CD4-positive, alpha-beta T cell treated with Interleukin-12 subunit alpha and Interleukin-12 subunit beta, for 1 hour (primary cell): Measurements from ENCODE around the gene DNMT3L.
"Not testable (repeated sequence)": the region's sequence is repeated elsewhere in the genome, so short reads cannot be mapped to it uniquely, and the experiment has no call there.

ENCODE experiments used
- DNase-seq: peaks from one replicate; pipeline ENCODE4 v3.0.0-alpha.2; 2020

The DNMT3L gene

DNA sequence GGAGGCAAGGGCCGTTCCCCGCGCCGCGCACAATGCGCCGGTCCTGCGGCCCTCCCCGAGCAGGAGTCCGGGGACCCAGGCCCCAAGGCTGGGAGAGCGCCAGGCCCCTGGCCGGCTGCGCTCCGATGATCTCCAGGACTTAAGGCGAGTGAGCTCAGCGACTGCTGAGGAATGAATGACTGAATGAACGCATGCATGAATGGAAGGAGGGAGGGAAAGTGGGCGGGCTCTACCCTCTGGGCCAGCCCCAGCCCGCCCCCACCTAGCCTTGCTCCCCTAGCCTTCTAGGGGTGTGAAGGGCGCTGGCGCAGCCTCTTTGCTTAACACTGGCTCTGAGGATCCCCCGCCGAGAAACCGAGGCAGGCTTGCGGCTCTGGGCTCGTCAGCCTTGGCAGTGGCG lies 20.4 kb downstream of the DNMT3L start:
- not testable (repeated sequence) for DNase-seq

DNA sequence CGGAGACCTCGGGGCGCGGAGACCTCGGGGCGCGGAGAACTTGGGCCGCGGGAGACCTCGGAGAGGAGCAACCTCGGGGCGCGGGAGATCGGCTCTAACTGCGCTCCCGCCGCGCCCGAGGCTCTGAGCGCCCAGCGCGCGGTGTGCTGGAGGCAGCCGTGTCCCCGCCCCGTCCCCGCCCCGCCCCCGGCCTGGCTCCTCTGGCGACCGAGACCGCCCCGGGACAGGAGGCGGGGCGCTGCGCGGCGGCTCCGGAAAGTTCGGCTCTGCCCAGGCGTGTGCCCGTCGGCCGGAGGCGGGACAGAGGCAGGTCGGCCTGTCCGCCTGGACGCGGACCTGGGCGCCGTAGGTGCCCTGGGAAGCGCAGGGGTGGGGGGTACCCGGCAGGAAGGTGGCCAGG lies 20.9 kb downstream of the DNMT3L start, which contains the start of gene ICOSLG:
ICOSLG (minus strand) TSS at position 102 of the 400 bp plus-strand sequence. CDS start 126 bp downstream, outside the sequence.
- not testable (repeated sequence) for DNase-seq

DNA sequence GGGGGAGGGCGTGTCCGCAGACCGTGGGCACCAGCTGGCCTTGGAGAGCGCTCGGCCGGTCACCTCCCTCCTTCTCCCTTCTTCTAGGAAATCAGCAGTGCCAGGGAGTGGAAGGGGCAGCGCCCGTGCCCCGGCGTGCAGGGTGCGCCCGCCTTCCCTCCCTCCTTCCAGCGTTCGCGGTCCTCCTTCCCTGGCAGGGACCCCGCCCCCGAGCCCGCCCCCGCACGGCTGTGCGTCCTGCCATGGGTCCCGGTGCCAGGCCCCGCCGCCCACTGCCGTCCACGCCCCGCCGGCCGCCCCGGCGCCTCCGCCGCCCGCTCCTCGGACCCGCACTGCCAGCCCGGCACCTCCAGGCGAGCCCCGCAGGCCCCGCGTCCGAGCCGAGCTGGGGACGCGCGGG lies 21.3 kb downstream of the DNMT3L start:
- DNase-seq: not testable (repeated sequence)

DNA sequence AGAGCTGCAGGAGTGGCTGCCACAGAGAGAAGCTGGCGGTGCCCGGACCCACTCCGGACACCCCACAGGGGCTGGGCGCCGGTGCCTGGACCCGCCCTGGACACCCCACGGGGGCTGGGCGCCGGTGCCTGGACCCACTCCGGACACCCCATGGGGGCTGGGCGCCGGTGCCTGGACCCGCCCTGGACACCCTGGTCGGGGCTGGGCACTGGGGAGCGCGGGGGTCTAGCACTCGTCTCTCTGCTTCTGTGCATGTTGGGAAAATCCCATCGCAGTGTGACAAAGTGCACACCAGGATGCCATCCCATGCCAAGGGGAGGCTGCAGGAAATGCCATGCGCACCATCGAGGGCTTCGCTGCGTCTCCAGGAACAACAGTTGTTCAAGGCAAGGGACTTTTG lies 32.1 kb downstream of the DNMT3L start:
- not testable (repeated sequence) for DNase-seq

DNA sequence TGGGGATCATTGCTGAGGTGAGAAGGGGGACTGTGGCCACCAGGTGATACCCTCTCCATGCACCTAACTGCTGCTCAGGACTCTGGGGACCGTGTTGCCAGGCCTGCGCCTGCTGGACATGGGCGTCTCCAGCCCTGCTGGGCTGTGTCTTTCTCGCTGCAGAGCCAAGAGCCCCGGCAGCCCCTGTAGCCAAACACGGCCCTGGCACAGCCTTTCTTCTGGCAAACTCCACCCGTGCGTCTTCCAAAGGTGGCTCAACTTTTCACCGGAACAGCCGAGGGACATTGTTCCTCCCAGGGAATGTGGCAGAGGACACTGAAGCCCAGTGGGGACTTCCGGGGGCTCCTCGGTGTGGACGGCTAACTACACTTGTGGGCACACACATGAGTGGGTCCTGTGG lies 33.6 kb downstream of the DNMT3L start:
- DNase-seq: not testable (repeated sequence)

DNA sequence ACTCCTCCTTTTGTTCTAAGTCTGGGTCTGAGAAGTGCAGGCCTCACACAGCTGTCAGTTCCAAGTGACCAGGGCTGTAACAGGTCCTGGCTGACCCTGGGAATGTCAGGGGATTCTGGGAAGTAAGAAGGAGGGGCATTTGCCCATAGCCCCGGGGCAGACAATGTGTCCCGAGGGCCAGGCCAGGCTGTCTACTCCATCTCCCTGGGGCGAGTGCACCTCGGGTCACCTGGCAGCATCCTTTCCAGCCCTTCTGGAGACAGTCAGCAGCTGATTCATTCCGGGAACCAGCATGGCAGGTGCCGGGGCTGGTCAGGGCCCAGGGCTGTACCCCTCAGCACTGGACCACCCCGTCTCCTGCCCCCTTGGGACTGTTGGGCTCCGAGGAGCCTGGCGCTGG lies 34.1 kb downstream of the DNMT3L start:
- DNase-seq: not testable (repeated sequence)

DNA sequence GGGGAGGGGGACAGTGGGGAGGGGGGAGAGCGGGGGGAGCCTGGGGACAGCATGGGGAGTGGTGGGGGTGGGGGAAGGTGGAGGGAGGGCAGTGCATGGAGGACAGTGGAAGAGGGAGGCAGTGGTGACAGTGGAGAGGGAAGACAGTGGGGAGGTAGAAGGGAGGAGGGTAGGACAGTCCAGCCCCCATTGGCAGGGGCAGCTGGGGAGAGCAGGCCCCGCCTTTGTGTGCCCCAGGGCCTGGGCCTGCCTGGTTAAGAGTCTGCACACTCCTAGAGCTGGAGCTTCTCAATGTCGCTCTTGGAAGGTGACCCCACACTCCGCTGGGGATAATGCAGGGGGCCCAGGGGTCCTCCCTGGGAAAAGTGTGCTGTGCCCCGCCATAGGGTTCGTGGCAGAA lies 36.1 kb downstream of the DNMT3L start:
- not testable (repeated sequence) for DNase-seq

DNA sequence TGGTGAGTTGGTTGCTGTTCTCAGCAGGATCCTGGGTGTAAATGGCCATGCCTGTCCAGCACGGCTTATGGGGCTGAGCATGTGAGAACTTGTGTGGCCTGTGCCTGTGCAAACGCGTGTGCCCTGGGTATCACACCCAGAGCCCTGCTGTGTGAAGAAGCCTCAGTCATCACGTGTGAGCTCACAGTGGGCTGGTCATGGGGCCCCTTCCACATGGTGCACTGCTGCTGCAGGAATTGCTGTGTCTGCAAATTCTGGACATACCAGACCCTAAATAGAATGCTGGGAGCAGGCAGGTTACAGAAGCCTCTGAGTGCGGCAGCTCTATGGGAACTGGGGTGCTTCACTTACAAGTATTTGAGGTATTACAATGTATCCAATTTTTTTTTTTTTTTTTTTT lies 38.4 kb downstream of the DNMT3L start:
- DNase-seq: not testable (repeated sequence)

DNA sequence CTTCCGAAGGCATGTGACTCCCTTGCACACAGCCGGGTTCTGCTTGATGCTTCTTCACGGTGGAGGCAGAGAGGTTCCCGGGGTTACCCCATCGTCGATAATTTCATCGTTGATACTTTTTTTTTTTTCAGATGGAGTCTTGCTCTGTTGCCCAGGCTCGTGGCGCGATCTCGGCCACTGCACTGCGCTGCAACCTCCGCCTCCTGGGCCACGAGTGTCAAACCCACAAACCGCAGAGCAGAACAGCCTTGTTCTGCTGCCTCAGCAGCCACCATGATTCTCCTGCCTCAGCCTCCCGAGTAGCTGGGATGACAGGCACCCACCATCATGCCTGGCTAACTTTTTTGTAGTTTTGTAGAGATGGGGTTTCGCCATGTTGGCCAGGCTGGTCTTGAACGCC lies 41.0 kb downstream of the DNMT3L start:
- DNase-seq: not testable (repeated sequence)

DNA sequence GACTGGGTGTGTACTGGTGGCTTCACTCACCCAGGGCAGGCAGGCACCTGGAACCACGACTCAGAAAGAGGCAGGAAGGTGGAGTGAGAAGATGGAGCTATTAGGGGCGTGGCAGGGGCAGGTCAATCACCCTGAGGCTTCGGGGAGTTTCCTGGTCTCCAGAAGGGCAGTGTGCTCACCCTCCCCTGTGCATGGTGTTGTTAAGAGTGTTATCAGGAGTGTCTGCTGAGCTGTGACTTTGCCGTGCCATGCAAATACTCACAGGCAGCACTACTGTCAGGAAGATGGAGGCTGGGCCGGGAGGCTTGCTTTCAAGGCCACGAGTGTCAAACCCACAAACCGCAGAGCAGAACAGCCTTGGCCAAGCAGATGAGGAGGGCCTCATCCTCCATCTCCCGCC lies 43.2 kb downstream of the DNMT3L start:
- DNase-seq: not testable (repeated sequence)

DNA sequence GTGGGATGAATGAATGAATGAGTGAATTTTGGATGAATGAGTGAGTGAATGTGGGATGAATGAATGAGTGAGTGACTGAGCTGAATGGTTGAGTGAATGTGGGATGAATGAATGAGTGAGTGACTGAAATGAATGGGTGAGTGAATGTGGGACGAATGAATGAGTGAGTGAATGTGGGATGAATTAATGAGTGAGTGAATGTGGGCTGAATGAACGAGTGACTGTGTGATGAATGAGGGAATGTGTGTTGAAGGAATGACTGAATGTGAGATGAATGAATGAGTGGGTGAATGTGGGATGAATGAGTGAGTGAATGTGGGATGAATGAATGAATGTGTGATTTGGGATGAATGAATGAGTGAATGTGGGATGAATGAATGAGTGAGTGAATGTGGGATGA lies 49.7 kb downstream of the DNMT3L start:
- DNase-seq: not testable (repeated sequence)

DNA sequence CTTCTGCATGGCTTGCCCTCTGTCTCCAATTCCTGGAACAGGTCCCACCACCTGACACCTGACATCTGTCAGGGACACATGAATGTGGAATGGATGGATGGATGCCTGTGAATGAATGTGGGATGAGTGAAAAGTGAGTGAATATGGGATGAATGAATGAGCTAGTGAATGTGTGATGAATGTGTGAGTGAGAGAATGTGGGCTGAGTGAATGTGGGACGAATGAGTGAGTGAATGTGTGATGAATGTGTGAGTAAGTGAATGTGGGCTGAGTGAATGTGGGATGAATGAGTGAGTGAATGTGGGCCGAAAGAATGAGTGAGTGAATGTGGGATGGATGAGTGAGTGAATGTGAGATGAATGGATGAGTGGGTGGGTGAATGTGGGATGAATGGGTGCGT lies 50.1 kb downstream of the DNMT3L start:
- DNase-seq: not testable (repeated sequence)

DNA sequence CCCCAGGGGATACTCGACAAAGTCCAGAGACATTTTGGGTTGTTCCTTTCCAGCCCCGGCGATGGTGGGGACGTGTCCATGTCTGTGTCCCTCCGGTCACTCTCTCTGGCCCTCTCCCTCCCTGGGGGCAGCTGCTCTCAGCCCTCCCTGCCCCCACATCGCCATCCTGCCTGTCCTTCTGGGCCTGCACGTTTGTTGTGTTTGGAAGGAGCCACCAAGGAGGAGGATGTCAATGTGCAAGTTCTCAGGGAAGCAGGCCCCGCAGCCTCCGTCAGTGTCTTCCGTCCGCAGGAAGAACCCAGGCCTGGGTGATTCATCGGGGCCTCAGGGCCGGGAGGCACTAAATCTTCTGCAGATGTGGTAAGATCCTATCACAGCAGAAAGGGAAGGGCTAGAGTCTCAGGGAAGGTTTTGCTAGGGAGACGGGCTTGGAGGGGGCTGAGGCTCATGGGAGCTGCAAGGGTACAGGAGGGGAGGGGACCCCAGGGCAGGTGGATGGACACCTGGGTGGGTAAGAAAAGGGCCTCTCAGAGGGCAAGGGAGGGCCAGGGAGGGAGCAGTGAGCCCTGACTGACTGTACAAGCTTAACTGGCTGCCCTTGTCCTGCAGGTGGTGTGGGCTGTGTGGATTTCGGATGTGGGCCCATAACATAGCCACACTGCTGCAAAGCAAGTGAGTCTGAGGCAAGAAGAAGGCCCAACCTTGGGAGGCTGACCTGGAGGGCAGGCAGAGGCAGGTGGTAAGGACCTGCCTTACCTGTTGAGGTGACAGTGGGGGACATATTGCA lies 53.6 kb downstream of the DNMT3L start:
- not testable (repeated sequence) for DNase-seq

DNA sequence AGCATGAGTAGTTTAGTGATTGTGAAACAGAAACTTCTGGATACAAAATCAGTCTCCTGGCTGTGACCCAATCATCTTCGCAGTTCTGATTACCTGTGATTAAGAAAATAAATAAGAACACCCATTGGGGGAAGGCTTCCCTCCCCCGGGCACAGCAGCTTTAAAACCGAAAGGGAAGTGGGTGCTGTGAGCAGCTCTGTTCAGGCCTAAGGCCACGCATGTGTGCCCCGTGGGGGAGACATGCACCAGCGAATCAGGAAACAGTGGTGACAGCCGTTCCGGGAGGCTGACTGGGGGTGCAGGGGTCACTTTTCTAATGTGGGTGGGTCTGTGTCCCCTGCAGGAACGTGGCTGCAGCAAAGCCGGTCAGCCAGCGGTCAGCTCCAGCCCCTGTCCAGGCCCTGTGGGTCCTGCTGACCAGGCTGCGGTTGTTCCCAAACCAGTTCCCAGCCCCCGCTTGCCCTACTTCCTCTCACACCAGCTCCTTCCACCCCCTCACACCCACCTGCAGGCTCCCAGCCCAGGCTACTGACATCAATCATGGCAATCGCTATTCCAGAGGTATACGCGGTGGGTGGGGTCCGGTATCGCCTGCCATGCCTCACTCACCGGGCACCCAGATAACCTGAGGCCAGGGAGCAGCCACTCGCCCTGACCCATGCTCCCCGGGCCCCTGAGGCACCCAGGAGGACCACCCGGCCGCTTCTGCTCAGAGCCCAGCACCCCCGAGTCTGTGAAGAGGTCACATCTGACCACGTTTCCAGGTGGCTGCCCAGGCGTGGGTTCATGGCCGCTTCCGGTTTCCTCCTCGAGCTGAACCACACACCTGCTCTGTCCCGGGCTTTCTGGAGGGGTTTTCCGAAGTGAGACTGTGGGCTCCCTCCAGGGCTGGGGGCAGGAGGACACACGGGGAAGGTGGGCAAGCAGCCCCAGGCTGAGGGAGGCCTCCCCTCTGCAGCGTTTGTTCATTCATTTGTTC lies 54.7 kb downstream of the DNMT3L start:
- DNase-seq: not testable (repeated sequence)

DNA sequence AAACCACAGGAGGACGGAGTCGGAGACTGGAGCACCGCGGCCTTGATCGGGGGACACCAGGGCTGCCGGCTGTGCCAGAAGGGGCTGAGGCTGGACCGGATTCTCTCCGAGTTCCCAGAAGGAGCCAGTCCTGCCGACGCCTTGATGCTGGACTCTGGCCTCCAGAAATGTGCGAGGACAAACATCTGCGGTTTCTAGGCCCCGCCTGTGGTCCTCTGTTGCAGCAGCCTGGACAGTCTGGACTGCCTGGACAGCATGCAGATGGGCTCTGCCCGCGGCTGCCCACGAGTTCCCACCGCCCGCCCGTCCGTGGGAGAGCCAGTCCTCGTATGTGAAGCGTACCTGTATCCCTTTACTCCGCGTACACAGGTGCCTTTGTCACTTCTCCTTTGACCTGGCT lies 55.5 kb downstream of the DNMT3L start:
- DNase-seq: not testable (repeated sequence)

DNA sequence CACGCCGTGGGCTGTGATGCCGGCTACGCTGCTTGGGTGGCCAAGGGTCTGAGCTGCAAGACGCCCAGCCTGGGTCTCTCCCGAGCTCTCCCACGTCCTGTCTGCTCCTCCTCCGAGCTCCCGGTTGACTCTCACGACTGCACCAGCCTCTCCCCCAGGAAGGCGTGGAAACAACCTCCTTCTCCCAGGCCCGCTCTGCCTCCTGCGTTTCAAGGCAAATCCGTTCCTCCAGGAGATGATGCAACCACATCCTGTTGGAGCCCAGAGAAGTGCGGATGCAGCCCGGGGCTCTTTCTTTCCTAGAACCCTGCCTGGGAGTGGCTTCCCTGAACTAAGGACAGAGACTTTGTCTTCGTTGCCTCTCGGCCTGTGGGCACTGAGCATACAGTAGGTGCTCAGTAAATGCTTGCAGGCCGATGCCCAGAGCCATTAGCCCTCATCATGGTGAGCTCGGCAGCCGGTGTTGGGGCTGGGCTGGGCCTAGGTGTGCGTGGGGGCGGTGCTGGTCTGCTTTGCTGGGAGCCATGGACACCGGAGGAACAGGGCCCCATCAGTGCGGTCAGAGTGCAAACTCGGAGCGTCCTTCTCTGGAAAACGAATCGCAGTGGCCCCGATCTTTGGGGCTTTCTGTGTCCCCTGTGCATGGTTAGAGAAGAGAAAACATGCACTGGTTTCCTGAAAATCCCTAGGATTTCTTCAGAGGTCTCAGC lies 59.0 kb downstream of the DNMT3L start:
- DNase-seq: not testable (repeated sequence)

DNA sequence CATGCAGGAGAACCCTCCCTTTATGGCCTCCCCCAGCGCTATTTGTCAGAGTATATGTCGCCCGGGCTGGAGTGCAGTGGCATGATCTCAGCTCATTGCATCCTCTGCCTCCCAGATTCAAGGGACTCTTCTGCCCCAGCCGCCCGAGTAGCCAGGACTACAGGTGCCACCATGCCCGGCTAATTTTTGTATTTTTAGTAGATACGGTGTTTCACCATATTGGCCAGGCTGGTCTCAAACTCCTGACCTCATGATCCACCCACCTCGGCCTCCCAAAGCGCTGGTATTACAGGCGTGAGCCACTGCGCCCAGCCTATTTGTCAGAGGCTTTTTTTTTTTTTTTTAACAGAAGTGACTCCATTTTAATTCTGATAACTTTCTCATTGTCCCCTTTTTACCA lies 61.7 kb downstream of the DNMT3L start:
- DNase-seq: not testable (repeated sequence)

DNA sequence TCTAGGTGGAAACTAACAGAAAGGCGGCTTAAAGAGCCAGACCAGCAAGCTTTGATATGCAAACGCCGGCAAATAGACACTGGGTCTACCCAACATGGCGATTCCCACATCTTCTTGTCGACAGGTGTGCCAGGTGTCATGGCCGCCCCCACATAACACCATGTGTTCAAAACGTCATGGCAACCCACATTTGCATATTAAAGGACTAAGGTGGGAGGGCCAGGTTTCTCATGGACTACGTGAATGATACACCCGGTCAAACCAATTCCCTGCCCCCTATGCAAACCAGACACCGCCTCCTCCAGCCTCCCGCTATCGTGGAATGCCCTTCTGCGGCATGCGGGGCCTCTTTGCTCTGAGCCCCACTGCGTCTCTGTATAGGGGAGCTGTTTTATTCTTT lies 62.2 kb downstream of the DNMT3L start:
- DNase-seq: no peak

DNA sequence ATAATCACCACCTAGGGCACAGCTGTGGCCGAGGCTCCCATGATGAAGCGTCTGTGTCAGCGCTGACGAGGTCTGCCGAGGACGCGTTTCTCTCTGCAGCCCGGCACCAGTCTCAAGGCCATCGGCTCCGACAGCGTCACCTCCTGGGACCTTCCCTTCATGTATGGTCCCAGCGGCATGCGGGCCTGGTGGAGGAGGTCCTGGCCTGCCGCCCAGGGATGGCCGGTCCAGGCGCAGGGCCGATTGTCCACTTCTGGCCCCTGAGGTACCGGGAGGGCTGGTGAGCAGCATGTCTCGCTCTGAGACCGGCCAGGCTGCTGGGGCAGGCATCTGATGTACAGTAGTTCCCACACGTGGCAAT lies 64.6 kb downstream of the DNMT3L start:
- DNase-seq: not testable (repeated sequence)
